Spinal cord (tissue), 10 donors: Measurements from ENCODE around the gene SPATA6L. TPM values are rescaled to one million over a fixed set of nuclear protein-coding genes. Genes with fewer than 3 reads are reported as not detected.
A peak's percentile ranks its signal among the peaks of the same experiment; 100 is the strongest.

Source experiments
- DNase-seq, 6 donors: peaks; one replicate each; pipeline versions ENCODE4 v3.0.0 to v3.0.0-alpha.2; 2013 to 2015; ENCODE audit warnings: low spot score in 6 of 6, low read depth in 4 of 6
- H3K27ac ChIP-seq: one replicate; pipeline ENCODE4 v1.5.1; 2013; ENCODE audit warnings: low read depth, low read length, control low read depth
- H3K27me3 ChIP-seq: one replicate; pipeline ENCODE4 v1.6.1; 2013; ENCODE audit warnings: low read length; ENCODE audit not compliant: control insufficient read depth, insufficient read depth
- H3K36me3 ChIP-seq: one replicate; pipeline ENCODE4 v1.6.1; 2013; ENCODE audit warnings: low read length; ENCODE audit not compliant: control insufficient read depth, insufficient read depth
- H3K4me1 ChIP-seq: one replicate; pipeline ENCODE4 v1.6.1; 2013; ENCODE audit warnings: low read length; ENCODE audit not compliant: control insufficient read depth, insufficient read depth
- H3K4me3 ChIP-seq: one replicate; pipeline ENCODE4 v1.5.1; 2013; ENCODE audit warnings: low read depth, low read length, control low read depth
- H3K9me3 ChIP-seq: one replicate; pipeline ENCODE4 v1.6.1; 2013; ENCODE audit warnings: low read length; ENCODE audit not compliant: control insufficient read depth, insufficient read depth
- WGBS: methylation state at CpG from one replicate; pipeline ENCODE4 v1.1.5; 2013; ENCODE audit warnings: missing lambda C conversion rate; ENCODE audit not compliant: insufficient coverage; 5-methylcytosine and 5-hydroxymethylcytosine counted together
- polyA plus RNA-seq, 2 donors: library from polyadenylated mRNA; unstranded; fragments of 120-200 nt; gene quantifications; one replicate each; pipeline ENCODE4 v1.2.1, GENCODE V29; 2013; ENCODE audit not compliant: insufficient read length in 2 of 2
- total RNA-seq, 2 donors: library from RNA; depleted of rRNA in 1 of 2; stranded (reverse); fragments of 120-200 nt in 1 of 2; fragments of >200 nt in 1 of 2; gene quantifications; one replicate each; pipeline versions ENCODE4 v1.2.3 to v1.2.4, GENCODE V29; 2013 to 2014
- donor health status: healthy.

SPATA6L gene
- total and polyA plus RNA-seq, 4 donors: 3.2 to 7.9 (median 5.9) TPM

DNA sequence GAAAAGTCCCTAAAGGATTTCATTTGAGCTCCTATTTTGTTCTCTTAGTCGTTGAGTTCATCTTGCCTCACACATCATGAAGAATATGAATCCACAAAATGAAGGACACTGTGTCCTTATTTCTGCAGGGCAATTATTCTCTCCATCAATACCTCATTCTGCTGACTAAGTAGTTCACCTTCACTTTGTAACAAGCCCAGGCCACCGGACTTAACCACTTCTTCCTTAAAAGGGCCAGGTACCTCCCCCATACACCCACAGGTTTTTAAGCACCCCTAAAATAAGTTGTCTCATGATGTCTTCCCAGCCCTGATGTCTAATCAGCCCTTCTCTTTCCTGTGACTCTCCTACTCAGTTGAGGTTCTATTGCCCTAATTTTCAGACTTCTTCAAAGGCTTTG is 71.3 kb downstream of the SPATA6L start:
- DNase-seq: no peak
- no peaks in the 10 kb centered on the region for H3K9me3 ChIP-seq
- no peak overlapping the region for H3K4me3 ChIP-seq
- no peak overlapping the region for H3K27ac ChIP-seq
- no peaks in the 10 kb centered on the region for H3K27me3 ChIP-seq
- WGBS: 94% methylated on average over 2 of the region's 2 CpGs
- peaks cover 5% of the 10 kb centered on the region for H3K4me1 ChIP-seq
- H3K36me3 ChIP-seq: no peaks in the 10 kb centered on the region

- Histone ChIP-seq H3K36me3 (no peaks in the 10 kb centered on the region), H3K27me3 (no peaks in the 10 kb centered on the region), H3K4me1 (peaks cover 5% of the 10 kb centered on the region), H3K4me3 (no peak overlapping the region), H3K27ac (no peak overlapping the region), H3K9me3 (no peaks in the 10 kb centered on the region)
- no peak for DNase-seq
- 88% methylated on average over 4 of the region's 4 CpGs for WGBS
Measured at GRCh38 chr9:4594545-4594944, 71.7 kb downstream of the SPATA6L start.

GRCh38 chr9:4592886-4593285 is 73.4 kb downstream of the SPATA6L start:
- Histone ChIP-seq H3K27ac (no peak overlapping the region), H3K36me3 (no peaks in the 10 kb centered on the region), H3K27me3 (no peaks in the 10 kb centered on the region), H3K4me1 (peaks cover 5% of the 10 kb centered on the region), H3K9me3 (no peaks in the 10 kb centered on the region), H3K4me3 (no peak overlapping the region)
- no CpG with 5 or more reads among the region's 1 CpG for WGBS
- DNase-seq: no peak

DNA sequence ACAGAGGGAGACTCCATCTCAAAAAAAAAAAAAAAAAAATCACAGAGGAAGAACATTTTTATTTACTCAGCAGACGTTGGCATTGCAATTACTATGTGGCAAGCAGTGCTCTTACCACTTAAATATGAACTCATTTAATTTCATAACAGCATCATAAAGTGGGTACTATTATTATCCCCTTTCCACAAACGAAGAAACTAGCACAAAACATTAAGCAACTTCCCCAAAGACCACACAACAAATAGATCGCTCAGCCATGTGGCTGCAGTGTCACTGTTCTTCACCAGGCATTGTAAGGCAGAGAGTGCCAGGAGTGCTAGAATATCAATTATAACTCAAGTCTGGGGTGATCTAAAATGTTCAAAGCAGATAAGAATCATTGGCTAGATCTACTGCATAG is 74.0 kb downstream of the SPATA6L start:
- no peaks in the 10 kb centered on the region for H3K9me3 ChIP-seq
- no CpG with 5 or more reads among the region's 3 CpGs for WGBS
- H3K27ac ChIP-seq: no peak overlapping the region
- peaks cover 5% of the 10 kb centered on the region for H3K4me1 ChIP-seq
- H3K4me3 ChIP-seq: no peak overlapping the region
- H3K27me3 ChIP-seq: no peaks in the 10 kb centered on the region
- peak in 1 of 6 donors; percentile 25 for DNase-seq
- H3K36me3 ChIP-seq: no peaks in the 10 kb centered on the region

- no peaks in the 10 kb centered on the region for H3K36me3 ChIP-seq
- DNase-seq: peak in 1 of 6 donors; percentile 18
- H3K4me1 ChIP-seq: peaks cover 5% of the 10 kb centered on the region
- H3K9me3 ChIP-seq: no peaks in the 10 kb centered on the region
- no peak overlapping the region for H3K27ac ChIP-seq
- no peak overlapping the region for H3K4me3 ChIP-seq
- WGBS: 61% methylated on average over 3 of the region's 4 CpGs
- no peaks in the 10 kb centered on the region for H3K27me3 ChIP-seq
Measured at GRCh38 chr9:4591123-4591500, 75.2 kb downstream of the SPATA6L start.

- no peaks in the 10 kb centered on the region for H3K27me3 ChIP-seq
- no peak for DNase-seq
- H3K4me1 ChIP-seq: peaks cover 5% of the 10 kb centered on the region
- no peaks in the 10 kb centered on the region for H3K36me3 ChIP-seq
- no peak overlapping the region for H3K4me3 ChIP-seq
- no peak overlapping the region for H3K27ac ChIP-seq
- H3K9me3 ChIP-seq: no peaks in the 10 kb centered on the region
- 82% methylated on average over 5 of the region's 8 CpGs for WGBS
Measured at GRCh38 chr9:4590430-4591122, 75.7 kb downstream of the SPATA6L start.

- H3K27ac ChIP-seq: no peak overlapping the region
- H3K4me1 ChIP-seq: peaks cover 5% of the 10 kb centered on the region
- 100% methylated on average over 1 of the region's 2 CpGs for WGBS
- H3K36me3 ChIP-seq: peaks cover 10% of the 10 kb centered on the region
- H3K27me3 ChIP-seq: no peaks in the 10 kb centered on the region
- no peak for DNase-seq
- H3K9me3 ChIP-seq: no peaks in the 10 kb centered on the region
- no peak overlapping the region for H3K4me3 ChIP-seq
Measured at GRCh38 chr9:4588721-4589120, 77.6 kb downstream of the SPATA6L start.

DNA sequence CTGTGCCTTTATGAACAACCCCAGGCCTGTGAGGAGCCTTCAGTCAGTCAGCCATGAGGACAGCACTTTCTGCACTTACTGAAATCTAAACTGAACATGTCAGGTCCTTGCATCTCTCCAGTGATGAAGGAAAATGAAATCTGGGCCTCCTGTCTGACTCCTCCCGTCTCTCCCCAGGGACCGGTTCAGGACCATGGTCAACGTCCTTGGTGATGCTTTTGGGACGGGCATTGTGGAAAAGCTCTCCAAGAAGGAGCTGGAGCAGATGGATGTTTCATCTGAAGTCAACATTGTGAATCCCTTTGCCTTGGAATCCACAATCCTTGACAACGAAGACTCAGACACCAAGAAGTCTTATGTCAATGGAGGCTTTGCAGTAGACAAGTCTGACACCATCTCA is 81.1 kb downstream of the SPATA6L start:
- WGBS: 100% methylated on average over 3 of the region's 5 CpGs
- DNase-seq: no peak
- no peaks in the 10 kb centered on the region for H3K27me3 ChIP-seq
- no peaks in the 10 kb centered on the region for H3K9me3 ChIP-seq
- H3K27ac ChIP-seq: no peak overlapping the region
- H3K4me1 ChIP-seq: peaks cover 6% of the 10 kb centered on the region
- no peak overlapping the region for H3K4me3 ChIP-seq
- peaks cover 23% of the 10 kb centered on the region for H3K36me3 ChIP-seq

DNA sequence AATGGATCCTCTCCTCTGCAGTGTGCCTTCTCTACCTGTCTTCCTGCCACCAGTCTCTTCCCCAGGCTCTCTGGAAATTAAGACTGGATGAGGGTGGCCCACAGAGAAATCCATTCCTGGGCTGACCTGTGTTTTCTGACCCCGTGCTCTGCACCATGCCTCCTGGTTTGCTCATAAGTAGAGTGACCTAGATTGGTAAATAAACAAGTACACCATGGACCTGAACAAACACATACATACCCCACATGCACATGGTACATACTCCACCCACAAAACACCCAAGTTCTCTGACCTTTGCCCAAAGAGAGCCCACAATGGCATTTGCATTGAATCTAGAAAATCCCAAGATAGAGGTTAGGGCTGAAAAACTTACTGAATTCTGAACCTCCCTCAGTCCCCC is 81.6 kb downstream of the SPATA6L start:
- H3K9me3 ChIP-seq: no peaks in the 10 kb centered on the region
- no peaks in the 10 kb centered on the region for H3K27me3 ChIP-seq
- peaks cover 6% of the 10 kb centered on the region for H3K4me1 ChIP-seq
- no CpG with 5 or more reads among the region's 1 CpG for WGBS
- H3K36me3 ChIP-seq: peaks cover 27% of the 10 kb centered on the region
- DNase-seq: no peak
- no peak overlapping the region for H3K4me3 ChIP-seq
- no peak overlapping the region for H3K27ac ChIP-seq

- peak in 1 of 6 donors; percentile 54 for DNase-seq
- H3K27me3 ChIP-seq: no peaks in the 10 kb centered on the region
- peaks cover 6% of the 10 kb centered on the region for H3K4me1 ChIP-seq
- H3K27ac ChIP-seq: no peak overlapping the region
- WGBS: 71% methylated on average over 9 of the region's 12 CpGs
- no peaks in the 10 kb centered on the region for H3K9me3 ChIP-seq
- peaks cover 27% of the 10 kb centered on the region for H3K36me3 ChIP-seq
- H3K4me3 ChIP-seq: no peak overlapping the region
Measured at GRCh38 chr9:4583001-4583400, 83.3 kb downstream of the SPATA6L start.
